GM23248 (cell line): Measurements from ENCODE around the gene REP15. TPM values are rescaled to one million over a fixed set of nuclear protein-coding genes. Genes with fewer than 3 reads are reported as not detected.

ENCODE experiments used
- DNase-seq: peaks from one replicate; pipeline ENCODE4 v3.0.0-alpha.2; 2015
- H2AFZ ChIP-seq: fragments of 200-600 bp; sonication (generic); 2 replicates; pipeline ENCODE4 v1.6.1; 2016; ENCODE audit warnings: antibody characterized with exemption
- H3F3A ChIP-seq: fragments of 200-600 bp; sonication (generic); 2 replicates; pipeline ENCODE4 v1.6.1; 2016; ENCODE audit warnings: mild to moderate bottlenecking, antibody characterized with exemption, mixed run types; ENCODE audit not compliant: insufficient read depth
- H3K27ac ChIP-seq: fragments of 200-600 bp; sonication (generic); 2 replicates; pipeline ENCODE4 v1.5.1; 2016; ENCODE audit warnings: mild to moderate bottlenecking
- H3K27me3 ChIP-seq: fragments of 200-600 bp; sonication (generic); replicated peaks from 2 replicates; pipeline ENCODE4 v1.6.1; 2016; ENCODE audit warnings: mild to moderate bottlenecking; ENCODE audit not compliant: insufficient read depth
- H3K36me3 ChIP-seq: fragments of 200-600 bp; sonication (generic); 2 replicates; pipeline ENCODE4 v1.6.1; 2016; ENCODE audit warnings: low read depth, mild to moderate bottlenecking
- H3K4me1 ChIP-seq: fragments of 200-600 bp; sonication (generic); 2 replicates; pipeline ENCODE4 v1.6.1; 2016; ENCODE audit warnings: mild to moderate bottlenecking; ENCODE audit not compliant: insufficient read depth
- H3K4me2 ChIP-seq: fragments of 200-600 bp; sonication (generic); one replicate; pipeline ENCODE4 v1.6.1; 2016; ENCODE audit warnings: mild to moderate bottlenecking; ENCODE audit not compliant: unreplicated experiment
- H3K4me3 ChIP-seq: fragments of 200-600 bp; sonication (generic); 2 replicates; pipeline ENCODE4 v1.5.1; 2016; ENCODE audit warnings: mild to moderate bottlenecking
- H3K79me2 ChIP-seq: fragments of 200-600 bp; sonication (generic); 2 replicates; pipeline ENCODE4 v1.6.1; 2016; ENCODE audit warnings: mild to moderate bottlenecking; ENCODE audit not compliant: insufficient read depth
- H3K9ac ChIP-seq: fragments of 200-600 bp; sonication (generic); 2 replicates; pipeline ENCODE4 v1.6.1; 2016; ENCODE audit warnings: mild to moderate bottlenecking
- H3K9me2 ChIP-seq: fragments of 200-600 bp; sonication (generic); 2 replicates; pipeline ENCODE4 v1.6.1; 2016; ENCODE audit warnings: mixed run types, mild to moderate bottlenecking, moderate library complexity; ENCODE audit not compliant: insufficient read depth
- H3K9me3 ChIP-seq: fragments of 200-600 bp; sonication (generic); one replicate; pipeline ENCODE4 v1.6.1; 2017; ENCODE audit warnings: low read depth
- H4K20me1 ChIP-seq: fragments of 200-600 bp; sonication (generic); 2 replicates; pipeline ENCODE4 v1.6.0; 2016; ENCODE audit not compliant: insufficient read depth
- EZH2 ChIP-seq: fragments of 200-600 bp; sonication (generic); IDR thresholded peaks from 2 replicates; pipeline ENCODE4 v1.6.1; 2018; ENCODE audit warnings: antibody characterized with exemption, mild to moderate bottlenecking; ENCODE audit not compliant: insufficient read depth, poor library complexity, severe bottlenecking
- EZH2phosphoT487 ChIP-seq: fragments of 200-600 bp; sonication (generic); IDR thresholded peaks from 2 replicates; pipeline ENCODE4 v1.6.1; 2018; ENCODE audit warnings: antibody characterized with exemption, moderate library complexity, mild to moderate bottlenecking, low read depth; ENCODE audit not compliant: insufficient read depth
- WGBS, 2 experiments: methylation state at CpG; one replicate each; pipeline ENCODE4 v1.1.6; 2015 to 2017; ENCODE audit warnings: low lambda C conversion rate in 2 of 2, low coverage in 1 of 2; ENCODE audit errors: missing lambda C conversion rate in 2 of 2; 5-methylcytosine and 5-hydroxymethylcytosine counted together
- in situ Hi-C: fragments of 300-500 bp; cut with MboI; formaldehyde crosslinking; loops from 2 replicates; pipeline ENCODE4 v1.15.0; 2020
- polyA plus RNA-seq: library from polyadenylated mRNA; unstranded; fragments of >200 nt; fragmentation: Nextera tagmentation; extraction: Ambion mirVana; gene quantifications from 2 replicates; pipeline ENCODE4 v1.2.1, GENCODE V29; 2016
- total RNA-seq: library from RNA; depleted of rRNA; stranded (reverse); fragments of >200 nt; shearing (Covaris generic); gene quantifications from 2 replicates; pipeline ENCODE4 v1.2.3, GENCODE V29; 2014

The REP15 gene
- total and polyA plus RNA-seq, 2 experiments from 2014 or later = 0.54 to 0.60 TPM

GRCh38 chr12:27703720-27704452 lies 7.6 kb downstream of the REP15 start:
- Histone ChIP-seq H3K9me3 (no peaks in the 10 kb centered on the region), H3K27ac (peak overlapping the region; percentile 76), H3K4me2 (peak overlapping the region; percentile 21), H3K4me3 (no peak overlapping the region), H3K27me3 (no peaks in the 10 kb centered on the region), H3K4me1 (peaks cover 9% of the 10 kb centered on the region), H4K20me1 (no peaks in the 10 kb centered on the region), H3F3A (peaks cover 38% of the 10 kb centered on the region), H3K9ac (no peak overlapping the region; the same call in 1 of the 2 replicates), H3K9me2 (no peaks in the 10 kb centered on the region), H3K79me2 (no peaks in the 10 kb centered on the region), H3K36me3 (no peaks in the 10 kb centered on the region), H2AFZ (peak overlapping the region; percentile 23; the same call in 1 of the 2 replicates)
- TF ChIP-seq EZH2 = no peak
- no peak for TF ChIP-seq EZH2phosphoT487
- in situ Hi-C loops = no loop called here
- 9 to 11% methylated on average over 4 of the region's 4 CpGs for WGBS, 2 experiments
- peak; percentile 90 for DNase-seq

GRCh38 chr12:27705263-27705662 lies 9.0 kb downstream of the REP15 start:
- no peaks in the 10 kb centered on the region for H3K36me3 ChIP-seq

DNA sequence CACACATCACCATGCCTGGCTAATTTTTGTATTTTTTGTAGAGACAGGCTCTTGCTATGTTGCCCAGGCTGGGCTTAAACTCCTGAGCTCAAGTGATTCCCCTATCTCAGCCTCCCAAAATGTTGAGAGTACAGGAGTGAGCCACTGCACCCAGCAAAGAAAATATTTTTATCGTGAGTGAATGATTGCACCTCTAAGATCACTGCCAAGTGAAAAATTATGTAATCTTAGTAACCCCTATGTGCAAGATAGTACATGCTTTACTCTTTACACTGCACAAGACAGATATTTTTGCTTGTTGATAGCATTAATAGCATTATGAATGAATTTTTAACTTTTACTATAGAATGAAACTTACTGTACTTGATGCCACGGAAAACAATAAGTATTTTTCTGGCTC lies 11.0 kb downstream of the REP15 start:
- no peak for DNase-seq
- Histone ChIP-seq H4K20me1 (no peaks in the 10 kb centered on the region; the same call in 1 of the 2 replicates), H3K4me2 (no peak overlapping the region), H3K9ac (no peak overlapping the region), H3K9me2 (no peaks in the 10 kb centered on the region), H3F3A (peaks cover 34% of the 10 kb centered on the region), H3K27me3 (no peaks in the 10 kb centered on the region), H2AFZ (no peak overlapping the region), H3K9me3 (no peaks in the 10 kb centered on the region), H3K4me1 (peaks cover 15% of the 10 kb centered on the region), H3K36me3 (no peaks in the 10 kb centered on the region), H3K4me3 (no peak overlapping the region), H3K79me2 (peaks cover 15% of the 10 kb centered on the region), H3K27ac (no peak overlapping the region)
- 95% methylated on average over 2 of the region's 2 CpGs for WGBS, 2 experiments
- TF ChIP-seq EZH2phosphoT487 = no peak
- TF ChIP-seq EZH2 = no peak
- in situ Hi-C loops = no loop called here

More at GRCh38 chr12:27705263-27705662, 9.0 kb downstream of the REP15 start:
- no peaks in the 10 kb centered on the region for H3K27me3 ChIP-seq
- 97% methylated on average over 7 to 8 of the region's 8 CpGs for WGBS, 2 experiments
- no peaks in the 10 kb centered on the region for H4K20me1 ChIP-seq
- in situ Hi-C loops = no loop called here
- H3K4me1 ChIP-seq = peaks cover 9% of the 10 kb centered on the region
- H3K9me3 ChIP-seq = no peaks in the 10 kb centered on the region
- H3K4me2 ChIP-seq = no peak overlapping the region
- TF ChIP-seq EZH2phosphoT487 (no peak), EZH2 (no peak)
- H3K27ac ChIP-seq = no peak overlapping the region
- no peak overlapping the region for H2AFZ ChIP-seq
- H3K9me2 ChIP-seq = no peaks in the 10 kb centered on the region
- DNase-seq = no peak
- H3K4me3 ChIP-seq = no peak overlapping the region
- H3K9ac ChIP-seq = no peak overlapping the region
- H3K79me2 ChIP-seq = no peaks in the 10 kb centered on the region
- H3F3A ChIP-seq = peaks cover 43% of the 10 kb centered on the region

GRCh38 chr12:27709212-27709931 lies 13.1 kb downstream of the REP15 start:
- Histone ChIP-seq H3K27me3 (no peaks in the 10 kb centered on the region), H3K79me2 (peaks cover 37% of the 10 kb centered on the region), H3F3A (peaks cover 19% of the 10 kb centered on the region), H3K4me2 (peak overlapping the region; percentile 99), H3K9me2 (no peaks in the 10 kb centered on the region), H3K27ac (peak overlapping the region; percentile 94), H3K4me3 (peak overlapping the region; percentile 98), H3K9ac (peak overlapping the region; percentile 97), H3K4me1 (peaks cover 6% of the 10 kb centered on the region; the same call in 1 of the 2 replicates), H3K36me3 (no peaks in the 10 kb centered on the region), H4K20me1 (no peaks in the 10 kb centered on the region; the same call in 1 of the 2 replicates), H2AFZ (peak overlapping the region; percentile 95), H3K9me3 (no peaks in the 10 kb centered on the region)
- TF ChIP-seq EZH2phosphoT487 (no peak), EZH2 (no peak)
- in situ Hi-C loops = no loop called here
- WGBS, 2 experiments = 91 to 94% methylated on average over 12 of the region's 12 CpGs
- no peak for DNase-seq
